ENCODE measurements around the gene CARMIL1.
"Not testable (repeated sequence)": the region's sequence is repeated elsewhere in the genome, so short reads cannot be mapped to it uniquely, and the experiment has no call there.

Gene CARMIL1

DNA sequence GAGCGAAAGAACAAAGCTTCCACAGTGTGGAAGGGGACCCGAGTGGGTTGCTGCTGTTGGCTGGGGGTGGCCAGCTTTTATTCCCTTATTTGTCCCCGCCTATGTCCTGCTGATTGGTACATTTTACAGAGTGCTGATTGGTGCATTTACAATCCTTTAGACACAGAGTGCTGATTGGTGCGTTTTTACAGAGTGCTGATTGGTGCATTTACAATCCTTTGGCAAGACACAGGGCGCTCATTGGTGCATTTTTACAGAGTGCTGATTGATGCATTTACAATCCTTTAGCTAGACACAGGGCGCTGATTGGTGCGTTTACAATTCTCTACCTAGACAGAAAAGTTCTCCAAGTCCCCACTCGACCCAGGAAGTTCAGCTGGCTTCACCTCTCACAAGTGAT lies 103.3 kb downstream of the CARMIL1 start:
- H3K27me3 ChIP-seq (ENCODE audit: control insufficient read depth in 1 of 2, insufficient read depth in 2 of 2, low read length in 2 of 2); H3K9me3 ChIP-seq (ENCODE audit: low read length); H3K4me1 ChIP-seq (ENCODE audit: insufficient read depth, low read length); H3K27ac ChIP-seq (ENCODE audit: low read depth, low read length); H3K36me3 ChIP-seq (ENCODE audit: insufficient read depth, low read length); H3K4me3 ChIP-seq (ENCODE audit: low read depth in 1 of 2, low read length in 2 of 2); H3K9ac ChIP-seq (ENCODE audit: low read length): not testable (repeated sequence)

DNA sequence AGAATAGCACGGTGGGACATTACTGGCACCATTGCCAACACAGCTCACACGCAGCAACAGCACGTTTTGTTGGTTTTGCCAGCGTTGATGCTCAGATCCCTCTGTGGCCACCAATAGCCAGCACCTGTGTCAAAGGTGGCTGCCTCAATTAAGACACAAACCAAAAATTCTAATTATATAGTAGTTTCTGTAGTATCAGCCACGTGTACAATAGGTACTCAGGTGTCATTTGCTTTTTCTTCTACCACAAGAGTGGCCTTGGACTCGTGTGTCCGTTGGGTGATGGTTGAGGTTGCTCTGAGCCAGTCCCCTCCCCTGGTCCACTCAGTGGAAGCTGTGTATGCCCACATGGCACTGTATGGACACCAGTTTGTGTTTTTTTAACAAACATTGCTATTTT lies 105.1 kb downstream of the CARMIL1 start:
- Histone ChIP-seq H3K36me3 (ENCODE audit: insufficient read depth, low read length) (no peaks in the 10 kb centered on the region), H3K9ac (ENCODE audit: low read length) (no peak overlapping the region), H3K4me3 (ENCODE audit: low read depth in 1 of 2, low read length in 2 of 2) (no peak overlapping the region), H3K27me3 (ENCODE audit: control insufficient read depth in 1 of 2, insufficient read depth in 2 of 2, low read length in 2 of 2) (no peaks in the 10 kb centered on the region), H3K4me1 (ENCODE audit: insufficient read depth, low read length) (no peaks in the 10 kb centered on the region), H3K9me3 (ENCODE audit: low read length) (no peaks in the 10 kb centered on the region), H3K27ac (ENCODE audit: low read depth, low read length) (no peak overlapping the region)

DNA sequence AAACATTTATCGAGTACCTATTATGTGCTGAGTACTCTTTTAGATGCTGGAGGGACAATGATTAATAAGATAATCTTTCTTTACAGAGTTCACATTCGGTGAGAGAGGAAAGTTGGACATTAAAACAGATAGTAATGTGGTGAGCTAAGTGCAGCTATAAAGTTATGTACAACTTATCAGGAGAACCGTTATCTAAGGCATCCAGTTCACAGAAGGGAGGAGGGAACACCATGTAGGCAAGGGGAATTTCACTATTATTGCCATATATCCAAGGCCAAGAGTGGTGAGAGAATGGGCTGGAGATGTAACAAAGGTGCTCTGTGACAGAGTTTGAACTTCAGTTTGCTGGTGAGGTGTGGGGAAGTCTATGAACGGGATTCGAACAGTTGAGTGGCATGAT lies 105.8 kb downstream of the CARMIL1 start:
- Histone ChIP-seq H3K9ac (ENCODE audit: low read length) (no peak overlapping the region), H3K36me3 (ENCODE audit: insufficient read depth, low read length) (no peaks in the 10 kb centered on the region), H3K27me3 (ENCODE audit: control insufficient read depth in 1 of 2, insufficient read depth in 2 of 2, low read length in 2 of 2) (no peaks in the 10 kb centered on the region), H3K9me3 (ENCODE audit: low read length) (no peaks in the 10 kb centered on the region), H3K27ac (ENCODE audit: low read depth, low read length) (no peak overlapping the region), H3K4me1 (ENCODE audit: insufficient read depth, low read length) (no peaks in the 10 kb centered on the region), H3K4me3 (ENCODE audit: low read depth in 1 of 2, low read length in 2 of 2) (no peak overlapping the region)

DNA sequence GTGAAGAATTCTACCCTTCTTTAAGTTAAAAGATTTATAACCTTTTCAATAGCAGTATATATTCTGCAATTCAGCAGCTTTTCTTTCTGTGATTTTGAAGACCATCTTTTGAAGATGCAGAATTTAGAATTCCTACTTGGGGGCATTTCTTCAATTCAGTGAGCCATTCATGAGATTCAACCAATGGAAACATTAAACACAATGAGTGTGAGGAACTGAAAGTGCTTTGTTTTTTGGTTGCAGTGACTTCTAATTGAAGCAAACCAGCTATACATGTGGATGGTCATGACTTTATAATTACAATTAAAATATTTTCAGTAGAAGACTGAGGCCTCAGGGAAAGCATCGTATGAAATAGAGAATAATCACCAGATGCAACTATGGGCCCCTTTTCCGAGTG lies 108.3 kb downstream of the CARMIL1 start:
- H3K27me3 ChIP-seq (ENCODE audit: control insufficient read depth in 1 of 2, insufficient read depth in 2 of 2, low read length in 2 of 2) = no peaks in the 10 kb centered on the region
- H3K36me3 ChIP-seq (ENCODE audit: insufficient read depth, low read length) = no peaks in the 10 kb centered on the region
- H3K9me3 ChIP-seq (ENCODE audit: low read length) = no peaks in the 10 kb centered on the region
- no peaks in the 10 kb centered on the region for H3K4me1 ChIP-seq (ENCODE audit: insufficient read depth, low read length)
- H3K9ac ChIP-seq (ENCODE audit: low read length) = no peak overlapping the region
- no peak overlapping the region for H3K4me3 ChIP-seq (ENCODE audit: low read depth in 1 of 2, low read length in 2 of 2)
- H3K27ac ChIP-seq (ENCODE audit: low read depth, low read length) = no peak overlapping the region

DNA sequence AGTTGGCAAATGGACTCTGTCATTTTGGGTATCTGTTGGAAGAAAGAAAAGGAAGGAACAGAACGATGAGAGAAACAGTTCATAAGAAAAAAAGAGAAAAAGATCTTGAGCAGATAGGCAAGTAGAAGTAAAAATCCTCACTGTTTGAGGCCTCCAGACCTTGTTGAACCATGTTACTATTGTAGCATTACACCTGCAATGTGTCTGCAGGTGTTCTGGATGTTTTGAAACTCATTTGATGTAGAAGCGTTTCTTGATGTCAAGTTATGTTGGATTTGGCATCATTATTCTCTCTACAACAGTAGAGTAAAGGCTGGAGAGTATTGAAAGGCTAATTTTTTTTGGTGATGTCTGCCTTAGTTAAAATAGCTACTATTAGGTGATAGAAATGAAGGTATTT lies 108.7 kb downstream of the CARMIL1 start:
- Histone ChIP-seq H3K27ac (ENCODE audit: low read depth, low read length) (no peak overlapping the region), H3K27me3 (ENCODE audit: control insufficient read depth in 1 of 2, insufficient read depth in 2 of 2, low read length in 2 of 2) (no peaks in the 10 kb centered on the region), H3K9ac (ENCODE audit: low read length) (no peak overlapping the region), H3K4me1 (ENCODE audit: insufficient read depth, low read length) (no peaks in the 10 kb centered on the region), H3K4me3 (ENCODE audit: low read depth in 1 of 2, low read length in 2 of 2) (no peak overlapping the region), H3K9me3 (ENCODE audit: low read length) (no peaks in the 10 kb centered on the region), H3K36me3 (ENCODE audit: insufficient read depth, low read length) (no peaks in the 10 kb centered on the region)

DNA sequence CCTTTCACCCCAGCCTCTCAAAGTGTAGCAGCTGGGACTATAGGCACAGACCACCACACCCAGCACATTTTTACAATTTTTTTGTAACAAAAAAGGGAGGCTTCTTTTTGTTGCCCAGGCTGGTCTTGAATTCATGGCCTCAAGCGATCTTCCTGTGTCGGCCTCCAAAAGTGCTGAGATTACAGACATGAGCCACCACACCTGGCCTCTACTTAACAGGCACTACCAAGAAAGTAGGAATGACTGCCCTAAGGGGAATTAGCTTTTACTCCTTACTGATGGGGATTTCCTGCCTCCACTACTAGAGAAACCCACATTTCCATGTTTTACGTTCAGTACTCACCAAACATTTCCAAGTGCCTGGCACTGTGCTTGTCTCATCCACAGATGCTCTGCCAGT lies 109.6 kb downstream of the CARMIL1 start:
- H3K27me3 ChIP-seq (ENCODE audit: control insufficient read depth in 1 of 2, insufficient read depth in 2 of 2, low read length in 2 of 2) = no peaks in the 10 kb centered on the region
- no peak overlapping the region for H3K27ac ChIP-seq (ENCODE audit: low read depth, low read length)
- H3K9ac ChIP-seq (ENCODE audit: low read length) = no peak overlapping the region
- H3K4me3 ChIP-seq (ENCODE audit: low read depth in 1 of 2, low read length in 2 of 2) = no peak overlapping the region
- no peaks in the 10 kb centered on the region for H3K4me1 ChIP-seq (ENCODE audit: insufficient read depth, low read length)
- H3K9me3 ChIP-seq (ENCODE audit: low read length) = no peaks in the 10 kb centered on the region
- H3K36me3 ChIP-seq (ENCODE audit: insufficient read depth, low read length) = no peaks in the 10 kb centered on the region

DNA sequence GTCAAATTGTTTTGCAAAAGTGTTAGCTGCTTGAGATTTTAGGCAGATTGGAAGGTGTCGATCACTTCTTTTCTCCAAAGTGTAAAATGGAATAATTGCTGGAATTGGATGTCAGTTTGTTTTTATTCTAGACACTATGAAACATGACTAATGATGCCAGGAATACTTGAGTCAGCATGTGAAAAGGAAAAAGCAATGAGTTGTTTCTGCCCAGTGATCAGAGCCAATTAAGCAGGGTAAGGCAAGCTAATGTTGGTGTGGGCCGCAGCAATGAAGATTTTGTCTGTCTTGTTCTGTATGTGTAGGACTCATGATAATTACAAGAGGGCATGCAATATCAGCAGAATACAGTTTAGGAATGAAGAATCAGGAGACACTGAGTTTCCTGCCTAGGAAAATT lies 110.3 kb downstream of the CARMIL1 start:
- no peaks in the 10 kb centered on the region for H3K27me3 ChIP-seq (ENCODE audit: control insufficient read depth in 1 of 2, insufficient read depth in 2 of 2, low read length in 2 of 2)
- no peaks in the 10 kb centered on the region for H3K9me3 ChIP-seq (ENCODE audit: low read length)
- H3K4me3 ChIP-seq (ENCODE audit: low read depth in 1 of 2, low read length in 2 of 2) = no peak overlapping the region
- no peak overlapping the region for H3K27ac ChIP-seq (ENCODE audit: low read depth, low read length)
- H3K4me1 ChIP-seq (ENCODE audit: insufficient read depth, low read length) = no peaks in the 10 kb centered on the region
- H3K9ac ChIP-seq (ENCODE audit: low read length) = no peak overlapping the region
- H3K36me3 ChIP-seq (ENCODE audit: insufficient read depth, low read length) = no peaks in the 10 kb centered on the region

DNA sequence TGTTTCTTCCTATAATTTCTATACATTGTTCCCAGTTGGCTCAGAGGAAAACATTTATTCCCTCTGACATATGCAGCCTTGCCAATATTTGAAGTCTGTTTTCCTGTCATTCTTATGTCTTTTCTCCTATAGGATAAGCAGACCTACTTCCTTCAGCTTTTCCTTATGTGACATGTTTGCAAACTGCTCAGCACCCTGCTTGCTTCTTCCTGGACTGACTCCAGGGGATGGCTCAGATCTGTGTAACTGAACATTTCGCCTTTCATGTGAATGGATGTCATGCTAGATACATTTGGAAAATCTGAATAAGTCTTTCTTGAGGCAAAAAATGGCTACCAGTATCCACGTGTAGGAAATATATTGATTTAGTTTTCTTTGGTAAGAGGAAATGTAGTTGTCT lies 113.2 kb downstream of the CARMIL1 start:
- no peaks in the 10 kb centered on the region for H3K36me3 ChIP-seq (ENCODE audit: insufficient read depth, low read length)
- no peaks in the 10 kb centered on the region for H3K4me1 ChIP-seq (ENCODE audit: insufficient read depth, low read length)
- H3K9ac ChIP-seq (ENCODE audit: low read length) = no peak overlapping the region
- H3K9me3 ChIP-seq (ENCODE audit: low read length) = no peaks in the 10 kb centered on the region
- no peak overlapping the region for H3K27ac ChIP-seq (ENCODE audit: low read depth, low read length)
- H3K27me3 ChIP-seq (ENCODE audit: control insufficient read depth in 1 of 2, insufficient read depth in 2 of 2, low read length in 2 of 2) = no peaks in the 10 kb centered on the region
- no peak overlapping the region for H3K4me3 ChIP-seq (ENCODE audit: low read depth in 1 of 2, low read length in 2 of 2)

DNA sequence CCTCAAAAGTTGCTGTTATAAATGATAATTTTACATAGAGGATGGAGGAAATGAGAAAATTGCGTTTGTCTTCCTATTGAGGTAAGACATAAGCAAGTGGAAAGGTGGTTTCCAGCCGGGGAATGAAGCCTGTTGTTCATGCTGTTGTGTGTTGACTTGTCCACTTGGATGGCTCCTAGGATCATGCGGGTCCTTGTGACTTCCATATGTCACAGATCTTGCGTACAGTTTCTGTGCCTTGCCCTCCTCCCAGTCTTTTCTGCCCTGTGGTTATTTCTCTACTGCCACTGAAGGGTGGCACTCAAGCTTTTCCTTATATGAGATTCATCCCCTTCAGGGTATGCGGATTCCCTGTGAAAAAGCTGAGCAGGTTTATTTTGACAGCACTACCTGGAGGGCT lies 116.6 kb downstream of the CARMIL1 start:
- H3K9me3 ChIP-seq (ENCODE audit: low read length) = no peaks in the 10 kb centered on the region
- H3K9ac ChIP-seq (ENCODE audit: low read length) = no peak overlapping the region
- no peaks in the 10 kb centered on the region for H3K4me1 ChIP-seq (ENCODE audit: insufficient read depth, low read length)
- H3K27ac ChIP-seq (ENCODE audit: low read depth, low read length) = no peak overlapping the region
- no peak overlapping the region for H3K4me3 ChIP-seq (ENCODE audit: low read depth in 1 of 2, low read length in 2 of 2)
- no peaks in the 10 kb centered on the region for H3K36me3 ChIP-seq (ENCODE audit: insufficient read depth, low read length)
- H3K27me3 ChIP-seq (ENCODE audit: control insufficient read depth in 1 of 2, insufficient read depth in 2 of 2, low read length in 2 of 2) = no peaks in the 10 kb centered on the region

DNA sequence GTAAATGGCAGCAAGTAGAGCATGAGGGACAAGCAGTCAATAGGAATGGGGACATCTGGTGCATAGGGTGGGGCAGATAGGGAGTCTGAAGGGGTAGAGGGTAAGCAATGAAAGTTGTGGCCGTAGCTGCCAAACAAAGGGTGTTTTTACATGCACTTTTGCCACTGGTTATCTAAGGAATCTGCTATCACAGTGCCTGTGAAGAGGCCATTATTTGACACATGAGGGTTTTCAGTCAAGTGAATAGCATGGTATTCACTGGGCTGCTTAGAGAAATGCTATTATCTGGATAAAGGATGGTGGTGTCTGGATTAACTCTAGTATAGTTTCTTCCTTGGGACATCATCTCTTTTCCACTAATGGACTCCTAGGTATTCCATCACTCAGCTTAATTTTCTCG lies 118.2 kb downstream of the CARMIL1 start:
- no peaks in the 10 kb centered on the region for H3K9me3 ChIP-seq (ENCODE audit: low read length)
- no peaks in the 10 kb centered on the region for H3K27me3 ChIP-seq (ENCODE audit: control insufficient read depth in 1 of 2, insufficient read depth in 2 of 2, low read length in 2 of 2)

DNA sequence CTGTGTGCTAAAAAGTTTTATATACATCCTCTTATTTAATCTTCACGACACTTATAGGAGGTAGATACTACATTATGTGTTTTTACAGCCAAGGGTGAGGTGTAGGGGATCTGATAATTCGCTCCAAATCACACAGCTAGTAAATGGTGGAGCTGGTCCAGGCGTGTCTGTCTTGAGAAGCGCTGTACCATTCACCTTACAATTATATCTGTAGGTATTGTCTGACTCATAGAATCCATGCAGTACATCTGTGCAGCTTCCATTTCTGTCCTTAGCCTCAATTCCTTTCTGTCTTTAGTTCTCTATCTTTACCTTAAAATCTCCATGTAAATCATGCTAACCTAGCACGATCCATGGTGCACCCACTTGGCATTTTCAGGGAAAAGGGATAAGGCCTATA lies 120.7 kb downstream of the CARMIL1 start:
- Histone ChIP-seq H3K4me3 (ENCODE audit: low read depth in 1 of 2, low read length in 2 of 2) (no peak overlapping the region), H3K9ac (ENCODE audit: low read length) (no peak overlapping the region), H3K9me3 (ENCODE audit: low read length) (no peaks in the 10 kb centered on the region), H3K27ac (ENCODE audit: low read depth, low read length) (no peak overlapping the region), H3K27me3 (ENCODE audit: control insufficient read depth in 1 of 2, insufficient read depth in 2 of 2, low read length in 2 of 2) (no peaks in the 10 kb centered on the region), H3K36me3 (ENCODE audit: insufficient read depth, low read length) (no peaks in the 10 kb centered on the region), H3K4me1 (ENCODE audit: insufficient read depth, low read length) (no peaks in the 10 kb centered on the region)

More for the DNA sequence above, 118.2 kb downstream of the CARMIL1 start:
- Histone ChIP-seq H3K4me3 (ENCODE audit: low read depth in 1 of 2, low read length in 2 of 2) (no peak overlapping the region), H3K36me3 (ENCODE audit: insufficient read depth, low read length) (no peaks in the 10 kb centered on the region), H3K9ac (ENCODE audit: low read length) (no peak overlapping the region), H3K4me1 (ENCODE audit: insufficient read depth, low read length) (no peaks in the 10 kb centered on the region), H3K27ac (ENCODE audit: low read depth, low read length) (no peak overlapping the region)

DNA sequence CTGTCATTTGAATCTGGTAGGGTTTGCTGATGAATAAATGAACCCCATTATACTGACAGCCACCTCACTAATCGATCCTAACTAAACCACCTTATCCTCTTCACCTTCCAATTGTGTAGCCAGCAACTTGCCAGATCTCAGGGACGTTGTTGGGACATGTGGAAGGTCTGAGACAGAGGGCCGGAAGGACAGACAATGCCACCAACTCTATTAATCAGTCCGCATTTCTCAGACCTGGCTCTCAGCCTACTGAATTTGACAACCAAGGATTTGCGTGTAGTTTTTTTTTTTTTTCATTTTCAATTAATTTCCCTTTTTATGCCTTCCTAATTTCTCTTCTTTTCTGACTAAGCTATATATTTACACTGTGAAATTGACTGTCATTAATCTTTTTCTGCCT lies 122.5 kb downstream of the CARMIL1 start:
- H3K9me3 ChIP-seq (ENCODE audit: low read length) = no peaks in the 10 kb centered on the region
- no peak overlapping the region for H3K9ac ChIP-seq (ENCODE audit: low read length)
- no peak overlapping the region for H3K4me3 ChIP-seq (ENCODE audit: low read depth in 1 of 2, low read length in 2 of 2)
- no peaks in the 10 kb centered on the region for H3K27me3 ChIP-seq (ENCODE audit: control insufficient read depth in 1 of 2, insufficient read depth in 2 of 2, low read length in 2 of 2)
- H3K36me3 ChIP-seq (ENCODE audit: insufficient read depth, low read length) = no peaks in the 10 kb centered on the region
- H3K27ac ChIP-seq (ENCODE audit: low read depth, low read length) = no peak overlapping the region
- no peaks in the 10 kb centered on the region for H3K4me1 ChIP-seq (ENCODE audit: insufficient read depth, low read length)
